ENCODE data around the gene COX4I1. TPM values are rescaled to one million over a fixed set of nuclear protein-coding genes. Genes with fewer than 3 reads are reported as not detected.
"Not testable (repeated sequence)": the region's sequence is repeated elsewhere in the genome, so short reads cannot be mapped to it uniquely, and the experiment has no call there.

Gene COX4I1
- total and polyA plus RNA-seq, 10 of the 15 experiments (the other 5 are each of a cell fraction or from before 2014, with no cell fraction given) = 480 to 1,889 (median 872) TPM

GRCh38 chr16:85837654-85838053 lies 38.2 kb downstream of the COX4I1 start:
- CTCF ChIA-PET = interaction anchor here (0.6 to 1.2 kb wide), 2 partner anchors 19 to 149 kb away, joined by 3 to 4 read pairs; no protein-coding TSS in a partner anchor
- POLR2A ChIA-PET = not testable (repeated sequence)
- RAD21 ChIA-PET (ENCODE audit: unreplicated experiment) = interaction anchor here (1.4 kb wide), 1 partner anchor 153 kb away, joined by 3 read pairs; no protein-coding TSS in a partner anchor

GRCh38 chr16:85838381-85838780 lies 38.9 kb downstream of the COX4I1 start:
- H3K9me3 ChIP-seq (replicated peaks; ENCODE audit: control insufficient read depth, insufficient read depth, low read length) = no peaks in the 10 kb centered on the region; the same call in 2 of the 3 replicates
- ATAC-seq (no peak), DNase-seq (ENCODE audit: low read depth, low spot score) (no peak), FAIRE-seq (no peak)
- no peaks in the 10 kb centered on the region for H3K4me1 ChIP-seq (ENCODE audit: control insufficient read depth, insufficient read depth, low read length)
- no peaks in the 10 kb centered on the region for H3K79me2 ChIP-seq (ENCODE audit: control insufficient read depth, insufficient read depth, low read length)
- SMC1A ChIA-PET (ENCODE audit: uncharacterized antibody, unreplicated experiment) = interaction anchor here (0.5 to 1.0 kb wide), 3 partner anchors 17 to 235 kb away, joined by 3 read pairs; no protein-coding TSS in a partner anchor
- no peak for TF ChIP-seq MAX (IDR thresholded peaks at IDR 0.05; ENCODE audit: low read depth, low read length)
- no peak for TF ChIP-seq TARDBP (IDR thresholded peaks at IDR 0.05; ENCODE audit: borderline replicate concordance)
- no peak for TF ChIP-seq BHLHE40 (IDR thresholded peaks at IDR 0.05; ENCODE audit: borderline replicate concordance in 1 of 2, low read depth in 2 of 2, low read length in 1 of 2)
- no peak for TF ChIP-seq MYB (IDR thresholded peaks at IDR 0.05; ENCODE audit: borderline replicate concordance, low read depth, low read length)
- TF ChIP-seq CBFB (IDR thresholded peaks at IDR 0.05; ENCODE audit: low read depth) = no peak
- WGBS (ENCODE audit: insufficient coverage, insufficient replicate concordance, low lambda C conversion rate, missing lambda C conversion rate) = 25% methylated on average over 11 of the region's 11 CpGs
- H3K4me2 ChIP-seq (ENCODE audit: control insufficient read depth, insufficient read depth) = no peak overlapping the region
- in situ Hi-C loops (cut with MboI) (no loop called here), intact Hi-C loops (cut with micrococcal nuclease; ENCODE audit: unreplicated experiment) (no loop called here)
- no peak overlapping the region for H3K9ac ChIP-seq (ENCODE audit: control insufficient read depth, insufficient read depth, low read length)
- BruUV-seq (replicated peaks) = no TSS peak
- H3K27ac ChIP-seq (ENCODE audit: control insufficient read depth, insufficient read depth) = no peak overlapping the region
- no peak overlapping the region for H3K4me3 ChIP-seq
- H3K36me3 ChIP-seq (ENCODE audit: control insufficient read depth in 2 of 2, insufficient read depth in 2 of 2, low read length in 1 of 2) = no peaks in the 10 kb centered on the region
- CTCF ChIA-PET = interaction anchor here (1.2 kb wide), 1 partner anchor 149 kb away, joined by 4 read pairs; no protein-coding TSS in a partner anchor
- RAD21 ChIA-PET (ENCODE audit: unreplicated experiment) = interaction anchor here (1.4 kb wide), 1 partner anchor 152 kb away, joined by 3 read pairs; no protein-coding TSS in a partner anchor
- peaks cover 2 to 3% of the 10 kb centered on the region in 2 experiments; a peak in 3 of 4 replicates for H3K27me3 ChIP-seq (replicated peaks in 1 of 2; ENCODE audit: control insufficient read depth in 2 of 2, insufficient read depth in 2 of 2, low read length in 1 of 2)
- POLR2A ChIA-PET = no interaction called here
- no peaks in the 10 kb centered on the region for H4K20me1 ChIP-seq (ENCODE audit: control insufficient read depth, insufficient read depth)
- no peak overlapping the region for H2AFZ ChIP-seq (ENCODE audit: control insufficient read depth, low read depth, low read length)

More at GRCh38 chr16:85837654-85838053, 38.2 kb downstream of the COX4I1 start:
- SMC1A ChIA-PET (ENCODE audit: uncharacterized antibody, unreplicated experiment) = interaction anchor here (1.0 kb wide), 1 partner anchor 16 kb away, joined by 3 read pairs; no protein-coding TSS in a partner anchor
- H3K27me3 ChIP-seq (replicated peaks in 1 of 2; ENCODE audit: control insufficient read depth in 2 of 2, insufficient read depth in 2 of 2, low read length in 1 of 2); H3K4me3 ChIP-seq; H2AFZ ChIP-seq (ENCODE audit: control insufficient read depth, low read depth, low read length); H3K36me3 ChIP-seq (ENCODE audit: control insufficient read depth in 2 of 2, insufficient read depth in 2 of 2, low read length in 1 of 2); DNase-seq (ENCODE audit: low read depth, low spot score); in situ Hi-C loops (cut with MboI); H4K20me1 ChIP-seq (ENCODE audit: control insufficient read depth, insufficient read depth); BruUV-seq (replicated peaks); H3K9ac ChIP-seq (ENCODE audit: control insufficient read depth, insufficient read depth, low read length); H3K27ac ChIP-seq (ENCODE audit: control insufficient read depth, insufficient read depth); H3K4me1 ChIP-seq (ENCODE audit: control insufficient read depth, insufficient read depth, low read length); intact Hi-C loops (cut with micrococcal nuclease; ENCODE audit: unreplicated experiment); H3K4me2 ChIP-seq (ENCODE audit: control insufficient read depth, insufficient read depth); FAIRE-seq; H3K79me2 ChIP-seq (ENCODE audit: control insufficient read depth, insufficient read depth, low read length); H3K9me3 ChIP-seq (replicated peaks; ENCODE audit: control insufficient read depth, insufficient read depth, low read length); ATAC-seq: not testable (repeated sequence)
- 41% methylated on average over 4 of the region's 4 CpGs for WGBS (ENCODE audit: insufficient coverage, insufficient replicate concordance, low lambda C conversion rate, missing lambda C conversion rate)

Data from GM12878 (cell line).